Measurements from ENCODE around the gene DERL2.

GRCh38 chr17:5486206-5487124, 487 bp upstream of the DERL2 start, which contains the start of gene MIS12:
- TF ChIP-seq CTCF (conservative IDR thresholded peaks at IDR 0.05) (no peak), ZFX (IDR thresholded peaks at IDR 0.05) (peak; percentile 90)
